Stimulated activated naive CD8-positive, alpha-beta T cell treated with anti-CD3 and anti-CD28 coated beads, Interleukin-15, amount 100 ng/mL, for 72 hours (primary cell): ENCODE results near the gene PEAK1.

ENCODE experiments used
- ATAC-seq: fragments of 150-1000 bp; cut with Tn5 transposase; 2 replicates; pipeline ENCODE4 v1.10.0; 2021; ENCODE audit warnings: mild to moderate bottlenecking, moderate library complexity
- DNase-seq, 2 donors: peaks; one replicate each; pipeline ENCODE4 v3.0.0; 2021 to 2022
- H3K27ac Mint-ChIP-seq, 2 donors: one replicate each; pipeline ENCODE4 v1.8.0; 2022; ENCODE audit warnings: mild to moderate bottlenecking in 2 of 2, mixed read lengths in 2 of 2, moderate library complexity in 2 of 2
- H3K27me3 Mint-ChIP-seq: one replicate; pipeline ENCODE4 v1.8.0; 2022; ENCODE audit warnings: mixed read lengths
- H3K4me1 Mint-ChIP-seq: one replicate; pipeline ENCODE4 v1.8.0; 2022; ENCODE audit warnings: mild to moderate bottlenecking, mixed read lengths
- H3K4me3 Mint-ChIP-seq, 2 donors: one replicate each; pipeline ENCODE4 v1.8.0; 2022; ENCODE audit warnings: mild to moderate bottlenecking in 2 of 2, mixed read lengths in 2 of 2, moderate library complexity in 1 of 2
- H3K9me3 Mint-ChIP-seq, 2 donors: one replicate each; pipeline ENCODE4 v1.8.0; 2022; ENCODE audit warnings: mixed read lengths in 2 of 2

Gene PEAK1

GRCh38 chr15:77126529-77127326 is 293.2 kb downstream of the PEAK1 start:
- ATAC-seq (no peak), DNase-seq (no peak)
- Mint-ChIP-seq H3K27ac (no peak overlapping the region), H3K4me3 (no peak overlapping the region), H3K4me1 (peaks cover 8% of the 10 kb centered on the region), H3K9me3 (no peaks in the 10 kb centered on the region), H3K27me3 (no peaks in the 10 kb centered on the region)

- no peak overlapping the region for H3K4me3 Mint-ChIP-seq
- no peak overlapping the region for H3K27ac Mint-ChIP-seq
- DNase-seq (no peak), ATAC-seq (no peak)
- H3K4me1 Mint-ChIP-seq = peaks cover 14% of the 10 kb centered on the region
- no peaks in the 10 kb centered on the region for H3K9me3 Mint-ChIP-seq
- no peaks in the 10 kb centered on the region for H3K27me3 Mint-ChIP-seq
These were observed 296.1 kb downstream of the PEAK1 start for GRCh38 chr15:77123854-77124253.

- no peak for DNase-seq
- Mint-ChIP-seq H3K27me3 (no peaks in the 10 kb centered on the region), H3K4me1 (peaks cover 14% of the 10 kb centered on the region), H3K27ac (no peak overlapping the region), H3K9me3 (no peaks in the 10 kb centered on the region), H3K4me3 (no peak overlapping the region)
- ATAC-seq = no peak
These were observed 297.3 kb downstream of the PEAK1 start for GRCh38 chr15:77122576-77122975.

GRCh38 chr15:77121599-77121998 is 298.3 kb downstream of the PEAK1 start:
- H3K27ac Mint-ChIP-seq = no peak overlapping the region
- H3K9me3 Mint-ChIP-seq = no peaks in the 10 kb centered on the region
- H3K4me3 Mint-ChIP-seq = no peak overlapping the region
- H3K4me1 Mint-ChIP-seq = peaks cover 14% of the 10 kb centered on the region
- ATAC-seq (no peak), DNase-seq (no peak)
- H3K27me3 Mint-ChIP-seq = no peaks in the 10 kb centered on the region

GRCh38 chr15:77120576-77120975 is 299.3 kb downstream of the PEAK1 start:
- Mint-ChIP-seq H3K27ac (no peak overlapping the region), H3K4me3 (no peak overlapping the region), H3K27me3 (no peaks in the 10 kb centered on the region)

GRCh38 chr15:77119446-77119845 is 300.5 kb downstream of the PEAK1 start:
- Mint-ChIP-seq H3K4me1 (peaks cover 14% of the 10 kb centered on the region), H3K27ac (no peak overlapping the region), H3K9me3 (no peaks in the 10 kb centered on the region), H3K27me3 (no peaks in the 10 kb centered on the region), H3K4me3 (no peak overlapping the region)
- DNase-seq (no peak), ATAC-seq (no peak)

More at GRCh38 chr15:77120576-77120975, 299.3 kb downstream of the PEAK1 start:
- ATAC-seq (no peak), DNase-seq (no peak)
- H3K4me1 Mint-ChIP-seq = peaks cover 14% of the 10 kb centered on the region
- no peaks in the 10 kb centered on the region for H3K9me3 Mint-ChIP-seq

- ATAC-seq (peak; percentile 64), DNase-seq (peak; percentile 16 to 21)
- H3K27ac Mint-ChIP-seq = no peak overlapping the region
These were observed 301.0 kb downstream of the PEAK1 start for GRCh38 chr15:77118882-77119321.

GRCh38 chr15:77115179-77115578 is 304.7 kb downstream of the PEAK1 start:
- no peaks in the 10 kb centered on the region for H3K27me3 Mint-ChIP-seq
- H3K4me1 Mint-ChIP-seq = peaks cover 7% of the 10 kb centered on the region
- H3K9me3 Mint-ChIP-seq = no peaks in the 10 kb centered on the region
- ATAC-seq (no peak), DNase-seq (no peak)
- peak overlapping the region in 1 of 2 donors; percentile 44 for H3K27ac Mint-ChIP-seq
- no peak overlapping the region for H3K4me3 Mint-ChIP-seq

More at GRCh38 chr15:77118882-77119321, 301.0 kb downstream of the PEAK1 start:
- Mint-ChIP-seq H3K9me3 (no peaks in the 10 kb centered on the region), H3K4me1 (peaks cover 14% of the 10 kb centered on the region), H3K4me3 (no peak overlapping the region), H3K27me3 (no peaks in the 10 kb centered on the region)

GRCh38 chr15:77112838-77113504 is 306.9 kb downstream of the PEAK1 start:
- no peak for ATAC-seq
- no peak overlapping the region for H3K27ac Mint-ChIP-seq
- no peak overlapping the region for H3K4me3 Mint-ChIP-seq

GRCh38 chr15:77111789-77112188 is 308.1 kb downstream of the PEAK1 start:
- H3K9me3 Mint-ChIP-seq = no peaks in the 10 kb centered on the region
- ATAC-seq (no peak), DNase-seq (no peak)
- H3K27me3 Mint-ChIP-seq = no peaks in the 10 kb centered on the region
- no peaks in the 10 kb centered on the region for H3K4me1 Mint-ChIP-seq
- no peak overlapping the region for H3K27ac Mint-ChIP-seq
- H3K4me3 Mint-ChIP-seq = no peak overlapping the region

More at GRCh38 chr15:77112838-77113504, 306.9 kb downstream of the PEAK1 start:
- DNase-seq = no peak
- no peaks in the 10 kb centered on the region for H3K4me1 Mint-ChIP-seq
- H3K27me3 Mint-ChIP-seq = no peaks in the 10 kb centered on the region
- no peaks in the 10 kb centered on the region for H3K9me3 Mint-ChIP-seq

GRCh38 chr15:77107531-77108355 is 312.2 kb downstream of the PEAK1 start:
- Mint-ChIP-seq H3K27me3 (no peaks in the 10 kb centered on the region), H3K4me3 (no peak overlapping the region), H3K4me1 (no peaks in the 10 kb centered on the region), H3K27ac (peak overlapping the region in 1 of 2 donors; percentile 23), H3K9me3 (no peaks in the 10 kb centered on the region)
- ATAC-seq (peak; percentile 63), DNase-seq (peak; percentile 18 to 34)

GRCh38 chr15:77107068-77107467 is 312.8 kb downstream of the PEAK1 start:
- DNase-seq = no peak

GRCh38 chr15:77104155-77104554 is 315.7 kb downstream of the PEAK1 start:
- no peaks in the 10 kb centered on the region for H3K27me3 Mint-ChIP-seq
- no peak for DNase-seq
- no peak overlapping the region for H3K27ac Mint-ChIP-seq
- H3K4me1 Mint-ChIP-seq = no peaks in the 10 kb centered on the region
- H3K9me3 Mint-ChIP-seq = no peaks in the 10 kb centered on the region
- no peak for ATAC-seq
- H3K4me3 Mint-ChIP-seq = no peak overlapping the region

More at GRCh38 chr15:77107068-77107467, 312.8 kb downstream of the PEAK1 start:
- no peak for ATAC-seq
- Mint-ChIP-seq H3K4me3 (no peak overlapping the region), H3K27me3 (no peaks in the 10 kb centered on the region), H3K4me1 (no peaks in the 10 kb centered on the region), H3K27ac (no peak overlapping the region), H3K9me3 (no peaks in the 10 kb centered on the region)

- no peak overlapping the region for H3K27ac Mint-ChIP-seq
These were observed 320.0 kb downstream of the PEAK1 start for GRCh38 chr15:77099741-77100463.

GRCh38 chr15:77098572-77098971 is 321.3 kb downstream of the PEAK1 start:
- Mint-ChIP-seq H3K27me3 (no peaks in the 10 kb centered on the region), H3K4me3 (no peak overlapping the region), H3K9me3 (no peaks in the 10 kb centered on the region), H3K27ac (no peak overlapping the region), H3K4me1 (no peaks in the 10 kb centered on the region)
- DNase-seq (no peak), ATAC-seq (no peak)

More at GRCh38 chr15:77099741-77100463, 320.0 kb downstream of the PEAK1 start:
- Mint-ChIP-seq H3K4me1 (no peaks in the 10 kb centered on the region), H3K9me3 (no peaks in the 10 kb centered on the region), H3K4me3 (no peak overlapping the region), H3K27me3 (no peaks in the 10 kb centered on the region)
- ATAC-seq (no peak), DNase-seq (no peak)
